GM19468 (cell line): Measurements from ENCODE around the gene PRMT9.
A peak's percentile ranks its signal among the peaks of the same experiment; 100 is the strongest.

Experiments
- ATAC-seq: cut with Tn5 transposase; IDR thresholded peaks from one replicate; pipeline ENCODE4 v1.9.1; 2021; ENCODE audit warnings: mild to moderate bottlenecking, moderate library complexity, moderate number of reproducible peaks; ENCODE audit not compliant: unreplicated experiment; ENCODE audit errors: extremely low read depth

PRMT9 gene

DNA sequence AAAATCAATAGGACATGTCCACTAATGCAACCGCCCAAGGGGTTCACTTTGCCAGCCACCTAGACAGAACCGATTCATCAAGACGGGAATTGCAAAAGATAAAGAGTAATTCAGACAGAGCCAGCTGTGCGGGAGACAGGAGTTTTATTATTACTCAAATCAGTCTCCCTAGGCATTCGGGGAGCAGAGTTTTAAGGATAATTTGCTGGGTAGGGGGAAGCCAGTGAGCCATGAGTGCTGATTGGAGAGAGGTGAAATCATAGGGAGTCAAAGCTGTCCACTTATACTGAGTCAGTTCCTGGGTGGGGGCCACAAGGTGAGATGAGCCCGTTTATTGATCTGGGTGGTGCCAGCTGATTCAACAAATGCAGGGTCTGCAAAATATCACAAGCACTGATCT is 58.2 kb downstream of the PRMT9 start:
- ATAC-seq: no peak

- ATAC-seq: no peak
Observed at GRCh38 chr4:147620315-147620714, 63.6 kb downstream of the PRMT9 start.

- no peak for ATAC-seq
Observed at GRCh38 chr4:147617841-147618691, 65.9 kb downstream of the PRMT9 start.

DNA sequence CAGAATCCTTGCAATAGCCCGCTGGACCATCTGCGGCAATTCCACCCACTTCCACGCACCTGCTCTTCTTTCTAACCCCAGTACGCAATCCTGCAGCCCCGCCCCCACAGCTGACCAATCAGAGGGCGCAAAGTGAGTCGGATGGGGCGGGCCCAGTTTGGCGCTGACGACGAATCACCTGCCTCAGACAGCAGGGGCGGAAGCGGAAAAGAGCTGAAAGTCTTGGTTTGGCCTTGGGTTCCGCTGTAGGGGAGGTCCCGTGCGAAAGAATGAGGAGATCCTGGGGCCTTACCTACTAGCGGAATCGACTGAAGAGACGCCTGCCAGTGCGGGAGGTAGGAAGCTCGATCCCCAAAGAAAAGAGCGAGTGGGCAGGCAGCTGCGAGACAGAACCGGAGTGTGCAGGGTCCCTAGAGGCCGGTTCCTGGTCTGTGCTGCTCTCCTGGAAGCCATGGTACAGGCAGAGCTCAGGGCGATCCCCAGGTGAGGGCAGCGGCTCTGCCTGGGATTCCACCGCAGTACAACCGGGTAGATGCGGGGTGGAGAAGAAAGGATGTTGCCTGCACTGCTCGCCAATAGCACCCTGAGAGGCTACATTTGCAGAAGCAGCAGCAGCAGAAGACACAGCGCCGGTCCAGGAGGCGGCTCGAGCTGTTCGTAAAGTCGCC is 66.7 kb downstream of the PRMT9 start, which contains the start of gene TMEM184C:
Gene TMEM184C, plus strand, starts transcription at position 225 of the 668 bp plus-strand sequence. CDS start 560 bp downstream, outside the sequence.
- peak; percentile 99 for ATAC-seq

GRCh38 chr4:147616849-147617172 is 67.2 kb downstream of the PRMT9 start:
- no peak for ATAC-seq

GRCh38 chr4:147610686-147611085 is 73.3 kb downstream of the PRMT9 start:
- no peak for ATAC-seq

GRCh38 chr4:147607471-147607870 is 76.5 kb downstream of the PRMT9 start:
- no peak for ATAC-seq

GRCh38 chr4:147605499-147605898 is 78.5 kb downstream of the PRMT9 start:
- ATAC-seq: no peak

DNA sequence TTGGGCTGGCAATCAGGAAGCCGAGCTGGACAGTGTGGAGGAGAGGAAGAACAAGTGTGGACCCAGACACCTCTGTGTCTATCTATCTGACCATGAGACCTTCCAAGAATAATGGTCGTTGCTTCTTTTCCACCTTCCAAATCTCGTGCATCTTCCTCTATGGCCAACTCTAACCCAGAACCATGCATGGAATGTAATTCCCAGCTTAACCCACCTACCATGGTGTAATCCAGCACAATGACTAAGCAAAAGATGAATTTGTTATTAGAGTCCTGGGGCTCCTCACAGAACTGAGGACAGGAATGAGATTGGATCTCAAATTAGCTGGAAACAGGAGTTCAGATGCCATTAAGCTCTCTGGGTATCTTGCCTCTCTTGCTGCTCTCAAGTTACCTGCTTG is 84.2 kb downstream of the PRMT9 start:
- ATAC-seq: no peak

DNA sequence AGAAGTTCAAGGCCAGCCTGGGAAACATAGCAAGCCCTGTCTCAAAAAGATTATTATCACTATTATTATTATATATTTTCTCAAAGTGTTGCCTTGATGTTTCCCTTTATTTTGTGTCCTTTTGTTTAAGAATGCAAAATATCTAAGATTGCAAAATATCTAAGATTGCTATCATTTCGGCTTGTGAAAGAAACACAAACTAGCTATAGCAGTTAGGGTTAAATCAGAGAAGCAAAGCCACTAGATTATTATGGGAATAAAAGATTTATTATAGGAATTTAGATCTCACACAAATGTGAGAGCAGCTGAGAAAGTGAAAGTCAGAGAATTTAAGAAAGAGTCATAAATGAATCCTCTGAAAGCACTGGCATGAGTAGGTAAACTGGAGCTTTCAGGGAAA is 84.8 kb downstream of the PRMT9 start:
- no peak for ATAC-seq

GRCh38 chr4:147597561-147597960 is 86.4 kb downstream of the PRMT9 start:
- no peak for ATAC-seq

- no peak for ATAC-seq
Observed at GRCh38 chr4:147596981-147597380, 87.0 kb downstream of the PRMT9 start.

DNA sequence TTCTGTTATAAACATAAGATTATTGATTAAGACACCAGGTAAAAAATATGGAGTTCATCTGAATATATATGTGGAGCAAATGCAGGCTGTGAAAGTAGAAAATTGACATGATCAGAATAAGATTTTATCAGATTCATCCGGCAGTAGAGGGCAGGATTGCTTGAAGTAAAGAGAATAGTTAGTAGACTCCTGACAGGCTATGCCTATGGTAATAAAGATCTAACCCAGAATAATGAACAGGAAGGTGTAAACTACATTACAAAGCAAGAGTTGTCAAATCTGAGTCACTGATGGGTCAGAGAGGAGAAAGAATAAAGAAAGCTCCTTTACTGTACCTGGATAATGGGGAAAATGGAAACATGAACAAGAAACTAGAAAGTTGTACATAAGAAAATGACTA is 87.6 kb downstream of the PRMT9 start:
- ATAC-seq: no peak

- no peak for ATAC-seq
Observed at GRCh38 chr4:147594578-147594977, 89.4 kb downstream of the PRMT9 start.

GRCh38 chr4:147594107-147594506 is 89.9 kb downstream of the PRMT9 start:
- ATAC-seq: no peak

- no peak for ATAC-seq
Observed at GRCh38 chr4:147591106-147591505, 92.9 kb downstream of the PRMT9 start.

- no peak for ATAC-seq
Observed at GRCh38 chr4:147590249-147590920, 93.6 kb downstream of the PRMT9 start.

- ATAC-seq: no peak
Observed at GRCh38 chr4:147589586-147589985, 94.4 kb downstream of the PRMT9 start.
